Measurements from ENCODE around the gene CLMN.

The CLMN gene

GRCh38 chr14:95229749-95230148, 90.0 kb downstream of the CLMN start:
- intact Hi-C loops (cut with DNase I), result no loop called here
- no peak for DNase-seq

DNA sequence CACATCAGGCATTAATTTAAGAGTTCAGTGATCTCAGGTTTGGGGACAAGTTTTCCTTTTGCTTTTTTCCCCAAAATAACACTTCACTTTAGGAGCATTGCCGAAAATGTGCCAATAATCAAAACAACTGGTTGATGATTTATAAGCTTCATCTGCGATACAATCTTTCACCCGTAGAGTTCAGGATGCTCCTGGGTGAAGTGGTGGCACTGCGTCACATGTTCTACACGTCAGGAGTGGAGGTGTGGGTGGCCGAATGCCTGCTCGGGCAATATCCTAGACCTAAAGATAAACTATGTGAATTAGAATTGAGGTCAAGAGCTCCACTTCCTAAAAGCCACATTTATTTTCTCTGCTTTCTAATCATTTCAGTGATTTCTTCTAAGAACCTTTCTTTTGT, 91.5 kb downstream of the CLMN start:
- DNase-seq, result no peak
- intact Hi-C loops (cut with DNase I), result no loop called here

DNA sequence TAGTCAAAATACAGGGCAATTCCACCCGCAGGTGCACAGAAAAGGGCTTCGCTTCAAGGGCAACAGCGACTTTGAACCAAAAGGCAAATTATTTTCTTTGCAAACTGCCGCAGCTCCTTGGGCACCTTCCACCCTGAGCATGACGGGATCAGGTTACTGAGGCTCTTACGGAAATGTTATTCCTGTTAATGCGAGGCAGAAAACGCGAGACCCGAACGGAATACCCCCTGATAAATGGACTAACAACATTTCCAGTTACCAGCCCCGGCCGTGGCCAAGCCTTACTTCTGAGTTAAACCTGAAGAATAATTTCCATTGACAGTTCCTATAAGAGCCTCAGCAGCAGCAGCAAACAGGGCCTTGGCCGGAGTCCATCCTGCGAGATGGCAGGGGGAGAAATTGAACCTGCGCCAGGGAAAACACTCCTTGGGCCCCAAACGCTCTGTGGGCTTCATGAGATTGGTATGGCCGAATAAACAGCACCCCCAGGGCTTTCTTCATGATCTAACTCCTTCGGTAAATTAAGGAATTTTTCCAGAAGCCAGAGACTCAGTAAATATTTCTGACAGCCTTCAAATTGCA, 92.3 kb downstream of the CLMN start:
- DNase-seq, result no peak
- intact Hi-C loops (cut with DNase I), result no loop called here

DNA sequence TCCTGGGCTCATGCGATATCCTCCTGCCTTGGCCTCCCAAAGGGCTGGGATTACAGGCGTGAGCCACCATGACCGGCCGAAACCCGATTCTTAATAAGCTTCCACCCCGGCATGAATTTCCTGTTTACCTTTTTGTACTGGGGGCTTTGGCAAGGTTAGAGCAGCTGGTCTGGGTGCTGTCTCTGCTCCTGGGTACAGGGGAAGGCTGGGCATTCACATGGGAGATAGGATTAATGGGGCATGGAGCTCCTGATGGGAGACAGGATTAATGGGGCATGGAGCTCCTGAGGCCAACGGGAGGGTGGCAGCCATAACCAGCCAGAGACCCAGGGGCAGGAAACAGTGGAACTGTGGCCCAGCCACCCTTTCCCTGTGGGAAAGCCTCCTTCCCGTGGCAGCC, 92.9 kb downstream of the CLMN start:
- intact Hi-C loops (cut with DNase I), result no loop called here
- DNase-seq, result no peak

- DNase-seq, result no peak
- intact Hi-C loops (cut with DNase I), result no loop called here
These were observed 94.3 kb downstream of the CLMN start for GRCh38 chr14:95225251-95225887.

- intact Hi-C loops (cut with DNase I), result no loop called here
These were observed 96.8 kb downstream of the CLMN start for GRCh38 chr14:95222870-95223398.

DNA sequence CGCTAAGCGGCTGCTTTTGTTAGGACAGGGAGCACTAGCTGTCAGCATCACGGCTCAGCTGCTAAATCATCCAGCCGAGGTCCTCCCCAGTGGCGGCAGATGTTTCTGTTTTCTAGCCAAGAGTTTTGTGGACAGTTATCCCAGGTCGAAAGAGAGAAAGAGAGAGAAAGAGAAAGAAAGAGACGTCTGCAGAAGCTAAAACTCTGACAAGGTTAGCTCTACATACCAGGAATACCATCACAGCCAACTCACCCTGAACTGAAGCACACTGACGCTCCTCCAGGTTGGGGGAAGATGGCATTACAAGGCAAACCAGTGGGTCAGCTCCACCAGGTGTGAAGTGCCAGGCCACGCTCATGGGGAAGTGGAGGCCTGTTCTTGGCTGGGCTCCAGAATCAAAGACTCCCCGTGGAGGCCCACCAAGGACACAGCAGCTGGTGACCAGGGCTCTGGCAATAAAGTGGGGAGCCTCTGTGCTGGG, 97.5 kb downstream of the CLMN start:
- intact Hi-C loops (cut with DNase I), result no loop called here
- DNase-seq, result no peak

More at GRCh38 chr14:95222870-95223398, 96.8 kb downstream of the CLMN start:
- no peak for DNase-seq

DNA sequence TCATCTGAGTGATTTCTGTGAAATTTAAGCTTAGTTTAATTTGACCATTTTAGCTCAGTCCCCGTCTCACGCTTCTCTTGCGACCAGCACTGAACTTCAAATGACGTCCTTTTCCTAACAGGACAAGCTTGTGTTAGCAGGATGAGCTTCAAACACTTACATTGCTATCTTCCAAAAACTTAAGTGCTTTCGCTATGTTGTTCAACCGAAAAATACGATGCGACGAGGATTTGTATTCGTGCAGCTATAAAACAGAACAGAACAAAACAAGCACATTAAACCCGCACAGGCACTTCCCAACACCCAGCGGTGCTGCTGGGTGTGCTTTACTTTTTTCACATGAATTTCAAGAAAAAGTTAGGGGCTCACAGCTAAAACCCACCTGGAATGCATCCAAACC, 98.2 kb downstream of the CLMN start:
- DNase-seq, result no peak
- intact Hi-C loops (cut with DNase I), result no loop called here

- intact Hi-C loops (cut with DNase I), result no loop called here
- DNase-seq, result no peak
These were observed 99.0 kb downstream of the CLMN start for GRCh38 chr14:95220663-95221231.

DNA sequence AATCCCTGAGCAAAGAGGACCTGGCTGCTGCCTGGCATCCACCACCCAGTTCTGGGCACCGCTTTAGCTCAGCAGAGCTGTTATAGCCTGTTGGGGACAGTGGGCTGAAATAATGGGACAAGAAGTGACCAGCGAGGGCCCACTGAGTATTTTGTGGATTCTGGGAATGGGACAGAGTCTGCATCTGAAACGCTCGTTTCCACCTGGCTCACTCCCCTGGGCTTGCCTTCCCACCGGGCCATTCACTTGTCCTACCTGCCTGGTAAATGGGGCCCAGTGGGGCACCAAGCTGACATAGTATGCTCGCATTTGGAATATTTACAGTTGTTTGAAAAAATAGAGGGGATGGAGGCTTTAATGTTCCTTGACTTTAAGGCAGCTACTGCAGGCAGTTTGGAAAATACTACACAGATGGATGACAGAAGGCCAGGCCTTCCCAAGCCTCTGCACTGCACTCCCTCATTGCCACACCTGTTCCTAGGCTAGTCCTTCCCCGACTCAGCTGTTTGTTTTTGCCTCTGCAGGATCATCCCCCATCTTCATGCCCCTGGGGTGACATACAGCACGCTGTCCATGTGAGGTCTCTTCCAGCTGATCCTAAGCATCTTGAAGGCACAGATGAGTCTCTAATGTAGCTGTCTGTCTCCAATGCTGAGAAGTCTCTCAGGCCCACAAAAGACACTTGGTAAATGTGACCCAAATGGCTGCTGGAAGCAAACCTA, 101.1 kb downstream of the CLMN start:
- no peak for DNase-seq
- intact Hi-C loops (cut with DNase I), result no loop called here

GRCh38 chr14:95218006-95218405, 101.7 kb downstream of the CLMN start:
- no peak for DNase-seq
- intact Hi-C loops (cut with DNase I), result no loop called here

DNA sequence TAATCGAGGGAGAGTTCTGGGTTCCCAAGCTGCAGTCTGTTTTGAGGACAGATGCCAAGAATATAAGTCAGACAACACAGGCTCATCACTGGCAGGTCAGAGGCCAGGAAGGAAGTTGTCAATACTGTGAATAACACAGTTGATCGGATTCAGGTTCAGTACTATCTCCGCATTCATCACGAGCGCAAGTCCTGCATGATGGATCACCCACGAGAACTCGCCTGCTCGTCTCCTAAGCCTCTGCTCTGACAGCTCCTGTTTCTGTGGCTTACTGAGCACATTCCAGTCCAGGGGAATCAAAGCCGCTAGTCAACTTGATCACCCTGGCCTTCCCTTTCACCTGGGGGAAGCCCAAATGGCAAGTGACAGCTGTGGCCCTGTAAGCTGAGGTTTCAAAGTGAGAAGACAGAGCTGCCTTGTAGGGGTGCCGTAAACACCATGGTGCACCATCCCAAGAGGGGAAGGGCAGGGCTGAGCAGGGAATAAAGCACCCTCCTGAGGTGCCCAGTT, 102.3 kb downstream of the CLMN start:
- DNase-seq, result no peak
- intact Hi-C loops (cut with DNase I), result no loop called here

DNA sequence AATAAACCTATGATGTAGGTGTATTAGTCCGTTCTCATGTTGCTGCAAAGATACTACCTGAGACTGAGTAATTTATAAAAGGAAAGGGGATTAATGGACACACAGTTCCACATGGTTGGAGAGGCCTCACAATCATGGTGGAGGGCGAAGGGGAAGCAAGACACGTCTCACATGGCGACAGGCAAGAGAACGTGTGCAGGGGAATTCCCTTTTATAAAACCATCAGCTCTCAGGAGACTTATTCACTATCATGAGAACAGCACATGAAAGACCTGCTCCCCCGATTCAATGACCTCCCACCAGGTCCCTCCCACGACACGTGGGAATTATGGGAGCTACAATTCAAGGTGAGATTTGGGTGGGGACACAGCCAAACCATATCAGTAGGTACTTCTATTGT, 103.7 kb downstream of the CLMN start:
- no peak for DNase-seq
- intact Hi-C loops (cut with DNase I), result no loop called here

GRCh38 chr14:95215094-95215725, 104.5 kb downstream of the CLMN start:
- intact Hi-C loops (cut with DNase I), result no loop called here
- DNase-seq, result no peak

DNA sequence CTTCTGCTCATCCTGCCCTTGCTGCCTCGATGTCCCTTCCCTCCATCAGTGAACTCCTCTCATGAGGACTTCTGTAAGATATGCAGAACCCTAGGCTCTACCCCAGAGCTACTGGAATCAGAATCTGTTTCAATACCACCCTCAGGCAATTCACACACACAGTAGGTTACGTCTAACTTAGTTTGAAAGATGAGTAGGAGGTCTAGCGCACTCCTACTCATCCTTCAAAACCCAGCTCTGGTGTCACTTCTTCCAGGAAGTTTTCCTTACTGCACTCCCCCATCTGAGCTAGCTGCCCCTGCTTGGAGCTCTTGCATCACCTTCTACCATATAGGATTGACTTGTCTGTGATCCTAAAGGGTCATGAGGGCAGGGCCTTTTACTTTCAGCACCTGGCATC, 105.9 kb downstream of the CLMN start:
- no peak for DNase-seq
- intact Hi-C loops (cut with DNase I), result no loop called here

GRCh38 chr14:95211721-95212504, 107.8 kb downstream of the CLMN start:
- DNase-seq, result peak in 1 of 10 donors; percentile 62
- intact Hi-C loops (cut with DNase I), result no loop called here

- intact Hi-C loops (cut with DNase I), result no loop called here
- no peak for DNase-seq
These were observed 109.0 kb downstream of the CLMN start for GRCh38 chr14:95210699-95211098.

- DNase-seq, result no peak
- intact Hi-C loops (cut with DNase I), result no loop called here
These were observed 111.1 kb downstream of the CLMN start for GRCh38 chr14:95208598-95208997.

DNA sequence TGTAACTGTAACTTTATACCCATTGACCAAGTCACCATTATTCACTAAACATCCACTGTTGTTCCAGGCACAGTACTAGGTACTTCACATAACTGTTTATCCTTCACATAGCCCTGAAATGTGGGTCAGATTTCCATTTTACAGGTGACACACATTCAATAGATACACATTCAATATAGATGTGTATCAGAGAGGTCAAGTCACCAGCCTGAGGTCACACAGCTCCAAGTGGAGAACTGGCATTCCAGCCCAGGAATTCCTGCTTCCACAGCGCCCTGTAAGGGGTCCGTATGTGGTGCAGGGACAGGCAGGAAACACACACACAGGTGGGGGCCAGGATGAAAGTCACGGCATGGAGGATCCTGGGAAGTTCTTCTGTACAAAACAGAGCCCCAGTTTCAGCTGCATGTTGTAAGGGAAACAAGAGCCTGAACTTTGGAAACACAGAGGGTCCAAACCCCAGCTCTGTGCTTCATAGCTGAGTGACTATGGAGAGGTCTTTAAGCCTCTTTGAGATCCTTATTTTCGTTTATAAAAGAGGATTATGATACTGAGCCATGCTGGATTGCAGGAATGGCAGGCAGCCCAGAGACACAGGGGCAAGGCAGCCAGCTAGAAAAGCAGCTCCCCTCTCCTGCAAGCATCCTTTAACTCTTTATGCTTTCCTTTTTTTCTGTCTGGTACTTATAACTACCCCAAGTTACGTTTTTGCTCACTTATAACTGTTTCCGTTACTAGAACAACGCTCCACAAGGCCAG, 112.1 kb downstream of the CLMN start:
- intact Hi-C loops (cut with DNase I), result no loop called here
- DNase-seq, result no peak
